Activated T-cell treated with anti-CD3 and anti-CD28 coated beads for 24 hours (primary cell): ENCODE data around the gene PADI2.

Experiments used
- DNase-seq: peaks from one replicate; pipeline ENCODE4 v3.0.0-alpha.2; 2020; ENCODE audit warnings: low read depth

PADI2 gene

DNA sequence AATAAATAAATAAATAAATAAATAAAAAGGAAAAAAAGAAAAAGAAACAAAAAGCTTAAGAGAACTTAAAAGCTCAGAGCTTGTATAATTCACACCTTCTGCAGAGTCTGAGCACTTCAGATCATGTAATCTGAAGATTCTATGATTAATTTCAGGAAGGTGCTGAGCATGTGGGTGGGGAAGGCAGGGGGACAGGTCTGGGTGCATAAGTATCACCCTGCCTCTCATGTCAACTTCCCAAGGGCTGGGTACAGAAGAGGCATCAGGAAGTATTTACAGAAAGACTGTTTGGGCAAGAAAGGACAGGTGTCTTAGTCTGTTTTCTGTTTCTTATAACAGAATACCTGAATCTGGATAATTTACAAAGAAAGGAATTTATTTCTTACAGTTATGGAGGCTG lies 20.4 kb upstream of the PADI2 start:
- DNase-seq = no peak

DNA sequence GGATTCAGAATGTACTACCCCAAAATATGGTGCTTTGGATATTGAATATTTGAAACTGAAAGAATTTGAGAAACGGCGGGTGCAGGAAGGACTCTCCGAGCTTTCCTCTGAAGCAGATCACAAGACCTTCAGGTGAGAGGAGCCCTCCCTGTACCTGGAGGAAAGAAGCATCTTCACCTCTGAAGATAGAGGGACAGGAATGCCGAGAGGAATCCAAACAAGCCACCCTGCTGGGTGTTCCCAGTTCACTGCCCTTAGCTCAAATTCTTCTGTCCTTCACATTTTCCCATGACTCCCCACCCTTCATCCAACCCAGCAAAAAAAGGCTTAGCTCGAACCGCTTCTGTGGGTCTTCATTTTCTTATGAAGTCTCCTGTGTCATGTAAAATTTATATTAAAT lies 18.2 kb upstream of the PADI2 start:
- DNase-seq = no peak

DNA sequence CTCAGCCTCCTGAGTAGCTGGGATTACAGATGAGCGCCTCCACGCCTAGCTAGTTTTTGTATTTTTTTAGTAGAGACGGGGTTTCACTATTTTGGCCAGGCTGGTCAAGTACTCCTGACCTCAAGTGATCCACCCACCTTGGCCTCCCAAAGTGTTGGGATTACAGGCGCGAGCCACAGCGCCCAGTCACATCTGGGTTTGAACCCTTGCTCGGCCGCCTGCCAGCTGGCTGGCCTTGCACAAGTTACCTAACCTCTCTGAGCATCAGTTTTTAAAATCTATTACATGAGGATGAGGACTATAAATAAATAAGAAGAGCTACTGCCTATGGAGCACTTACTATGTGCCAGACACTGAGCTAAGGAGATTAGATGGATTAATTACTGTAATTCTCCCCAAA lies 17.7 kb upstream of the PADI2 start:
- DNase-seq = no peak

DNA sequence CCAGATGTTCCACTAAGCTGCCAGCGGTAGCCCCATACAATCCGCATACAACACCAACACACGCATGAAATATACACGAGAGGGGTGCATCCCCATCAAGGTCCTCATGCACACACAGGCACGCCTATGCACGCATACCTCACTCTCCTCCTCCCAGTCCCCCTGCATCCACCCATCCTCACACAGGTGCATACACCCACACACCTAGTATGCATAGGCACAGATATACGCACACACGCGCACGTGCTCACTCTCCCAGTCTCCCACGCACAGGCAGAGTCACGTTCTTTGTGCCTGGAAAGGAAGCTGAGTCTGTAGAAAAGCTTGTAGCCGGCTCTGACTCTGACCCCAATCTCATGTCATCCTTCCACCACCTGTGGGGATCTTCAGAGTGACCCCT lies 16.9 kb upstream of the PADI2 start:
- DNase-seq = no peak

DNA sequence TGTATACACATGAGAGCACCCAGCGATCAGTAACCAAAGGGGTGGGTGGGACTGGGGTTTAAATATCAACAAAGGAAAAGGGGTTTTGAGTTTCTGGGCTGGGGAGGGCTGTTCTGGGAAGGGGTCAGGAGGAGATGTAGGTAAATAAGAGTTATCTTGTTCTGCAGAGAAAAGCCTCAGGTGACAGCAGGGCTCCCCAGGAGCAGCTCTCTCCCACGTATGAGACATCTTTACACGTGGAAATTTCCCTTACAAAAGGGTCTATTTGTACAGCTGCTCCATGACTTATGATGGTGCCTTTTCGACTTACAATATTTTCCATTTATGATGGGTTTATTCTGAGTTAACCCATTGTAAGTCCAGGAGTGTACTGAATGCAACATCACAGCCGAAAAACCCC lies 16.3 kb upstream of the PADI2 start:
- no peak for DNase-seq

DNA sequence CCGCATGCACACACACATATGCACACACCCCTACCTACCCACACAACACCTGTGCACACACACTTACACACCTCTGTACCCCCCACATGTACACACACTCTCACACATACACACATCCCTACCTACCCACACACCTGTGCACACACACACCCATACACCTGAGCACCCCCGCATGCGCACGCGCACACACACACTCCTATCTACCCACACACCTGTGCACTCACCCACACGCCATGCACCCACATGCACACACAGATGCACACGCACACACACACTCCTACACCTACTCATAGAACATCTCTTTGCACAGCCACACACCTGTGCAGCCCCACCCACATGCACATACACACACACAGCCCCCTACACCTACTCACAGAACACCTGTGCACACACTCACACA lies 15.5 kb upstream of the PADI2 start:
- no peak for DNase-seq

DNA sequence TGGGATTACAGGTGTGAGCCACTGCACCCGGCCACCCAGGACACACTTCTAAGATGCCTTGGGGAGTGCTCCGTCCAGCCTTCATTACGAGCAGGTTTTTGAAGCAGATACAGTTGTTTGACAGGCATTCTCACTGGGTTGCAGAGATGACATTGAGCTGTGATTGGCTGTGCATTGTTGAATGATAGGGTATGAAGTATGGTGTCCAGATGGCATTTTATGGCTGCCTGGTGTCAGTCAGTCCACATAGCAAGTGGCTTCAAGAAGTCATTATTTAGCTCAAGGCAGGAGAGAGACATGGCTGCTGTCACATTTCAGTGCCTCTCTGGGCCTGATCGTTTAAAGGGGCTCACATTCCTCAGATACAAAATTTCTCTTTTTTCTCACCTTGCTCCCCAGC lies 14.8 kb upstream of the PADI2 start:
- DNase-seq = no peak

DNA sequence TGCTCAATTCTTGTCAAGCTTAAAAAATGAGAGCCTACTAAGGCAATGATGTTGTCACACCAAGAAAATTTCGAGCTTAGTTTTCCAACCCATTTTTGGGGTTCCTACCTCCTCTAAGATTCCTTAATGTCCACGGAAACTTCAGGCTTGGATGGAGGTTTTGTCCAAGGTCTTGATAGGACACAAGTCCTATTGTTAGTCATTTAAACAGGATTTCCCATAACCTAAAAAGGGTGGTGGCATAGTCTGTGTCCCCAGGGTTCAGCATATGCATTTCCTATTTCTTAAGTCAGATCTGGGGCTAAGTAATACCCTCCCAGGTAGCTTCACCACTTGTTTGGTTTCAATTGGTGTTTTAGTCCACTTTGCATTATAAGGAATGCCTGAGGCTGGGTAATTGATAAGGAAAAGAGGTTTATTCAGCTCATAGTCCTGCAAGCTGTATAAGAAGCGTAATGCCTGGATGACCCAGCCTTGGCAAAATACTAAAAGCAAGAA lies 10.9 kb upstream of the PADI2 start:
- DNase-seq = no peak

DNA sequence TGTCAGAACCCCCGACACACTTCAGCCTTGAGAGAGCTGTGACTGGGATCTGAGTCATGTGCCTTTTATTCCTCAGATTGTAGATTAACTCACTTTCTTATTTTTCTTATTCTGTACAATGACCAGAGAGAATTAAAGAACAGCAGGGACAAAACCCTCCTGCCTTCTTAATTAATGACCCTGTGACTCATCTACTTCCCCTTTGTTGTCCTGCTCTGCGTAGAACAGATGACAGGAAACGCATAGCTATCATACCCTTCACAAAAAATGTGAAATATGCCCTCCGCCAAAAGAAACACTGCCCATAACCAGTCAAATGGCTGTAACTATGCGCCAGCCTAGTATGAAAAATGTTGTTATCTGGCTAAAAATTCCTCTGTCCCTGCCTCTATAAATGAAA lies 9.1 kb upstream of the PADI2 start:
- DNase-seq = no peak

DNA sequence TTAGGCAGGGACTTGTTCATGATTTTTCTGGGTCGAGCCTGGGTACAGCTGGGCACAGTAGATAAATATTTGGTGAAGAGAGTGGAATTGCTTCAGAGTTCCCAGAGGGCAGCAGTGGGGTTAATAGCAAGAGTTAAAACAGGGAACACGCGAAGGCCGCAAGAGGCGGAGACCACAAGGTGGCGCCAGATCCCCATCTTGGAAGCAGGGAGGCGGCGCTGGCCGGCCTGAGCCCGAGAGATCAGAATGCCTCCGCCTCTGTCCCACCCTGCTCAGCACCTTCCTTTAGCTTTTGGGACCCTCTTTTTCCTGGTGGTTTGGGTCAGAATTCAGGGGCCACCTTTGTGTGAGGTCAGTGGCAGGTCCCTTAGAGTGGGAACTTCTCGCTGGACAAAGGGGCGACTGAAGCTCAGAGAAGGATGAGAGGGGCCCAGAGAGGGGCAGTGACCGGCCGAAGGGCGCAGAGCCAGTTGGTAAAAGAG lies 6.5 kb upstream of the PADI2 start:
- DNase-seq = peak; percentile 71

DNA sequence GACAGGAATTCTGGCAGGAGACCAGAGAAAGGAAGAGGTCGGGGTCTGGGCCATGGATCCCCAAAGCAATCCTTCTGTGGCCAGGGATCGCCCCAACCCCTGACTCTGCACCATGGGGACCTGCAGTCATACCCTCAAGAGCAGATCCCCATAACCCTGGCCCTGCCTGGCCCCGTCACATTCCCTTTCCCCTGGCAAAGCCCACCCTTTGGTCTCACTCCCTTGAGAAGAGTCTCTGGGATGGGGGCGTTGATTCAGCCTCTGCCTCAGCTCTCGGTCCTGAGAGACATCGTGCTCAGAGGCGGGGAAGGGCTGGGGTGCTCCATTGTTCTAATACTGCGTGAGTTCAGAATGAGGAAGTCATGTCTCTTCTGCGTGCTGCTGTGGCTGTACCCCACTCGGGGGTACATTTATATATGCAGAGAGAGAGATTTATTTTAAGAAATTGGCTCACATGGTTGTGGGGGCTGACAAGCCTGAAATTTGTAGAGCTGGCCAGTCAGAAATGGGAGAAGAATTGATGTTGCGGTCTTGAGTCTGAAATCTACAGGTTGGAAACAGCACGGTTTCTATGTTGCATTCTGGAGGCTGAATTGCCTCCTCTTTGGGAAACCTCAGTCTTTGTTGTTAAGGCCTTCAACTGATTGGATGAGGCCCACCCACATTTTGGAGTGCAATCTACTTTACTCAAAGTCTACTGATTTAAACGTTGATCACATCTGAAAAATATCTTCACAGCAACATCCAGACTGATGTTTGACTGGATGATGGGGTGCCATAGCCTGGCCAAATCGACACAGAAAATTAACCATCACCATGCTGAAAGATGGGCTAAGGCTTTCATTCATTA lies 4.2 kb upstream of the PADI2 start:
- DNase-seq = no peak

DNA sequence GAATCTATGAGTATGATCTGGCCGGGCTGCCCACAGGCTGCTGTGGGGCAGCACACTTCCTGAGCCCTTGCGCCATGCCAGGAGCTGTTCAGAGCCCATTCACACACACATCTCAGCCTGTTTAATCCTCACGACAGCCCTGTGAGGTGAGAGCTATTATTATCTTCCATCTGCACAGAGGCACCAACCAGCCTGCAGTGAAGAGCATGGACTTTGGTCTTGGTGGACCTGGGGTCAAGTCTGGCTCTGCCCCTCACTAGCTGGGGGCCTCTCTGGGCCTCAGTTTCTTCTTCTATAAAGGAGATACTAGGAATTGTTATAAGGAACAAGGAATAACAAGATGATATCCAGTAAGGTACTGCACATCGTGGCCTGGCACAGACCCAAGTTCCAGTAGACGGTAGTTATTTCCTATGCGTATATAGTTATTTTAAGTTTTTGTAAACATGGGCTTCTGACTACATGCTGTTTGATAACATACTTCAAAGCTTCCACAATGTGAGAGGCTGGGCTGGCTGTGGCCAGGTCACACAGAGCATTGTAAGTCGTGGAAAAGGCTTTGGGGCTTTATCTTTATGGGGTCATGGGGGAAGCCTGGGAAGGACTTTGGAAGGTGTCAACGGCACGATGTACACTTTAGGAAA lies 3.4 kb upstream of the PADI2 start:
- DNase-seq = no peak

DNA sequence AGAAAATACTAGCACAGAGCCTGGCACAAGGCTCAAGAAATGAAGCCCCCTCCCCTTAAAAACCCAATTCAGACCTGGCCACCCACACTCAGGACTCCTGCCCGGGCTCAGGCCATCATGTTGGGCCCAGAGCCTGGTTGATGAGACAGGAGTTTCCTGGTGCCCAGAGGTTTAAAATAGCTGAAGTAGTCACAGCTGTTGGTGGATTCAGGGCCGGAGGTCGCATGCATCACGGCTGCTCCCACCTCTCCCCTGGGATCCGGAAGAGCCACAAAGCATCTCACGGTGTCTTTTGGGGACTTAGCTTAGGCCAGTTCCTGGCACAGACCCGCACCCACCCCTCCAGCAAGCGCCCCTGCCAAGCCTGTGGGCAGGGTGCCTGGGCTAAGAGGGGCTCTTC lies 2.6 kb upstream of the PADI2 start:
- no peak for DNase-seq

DNA sequence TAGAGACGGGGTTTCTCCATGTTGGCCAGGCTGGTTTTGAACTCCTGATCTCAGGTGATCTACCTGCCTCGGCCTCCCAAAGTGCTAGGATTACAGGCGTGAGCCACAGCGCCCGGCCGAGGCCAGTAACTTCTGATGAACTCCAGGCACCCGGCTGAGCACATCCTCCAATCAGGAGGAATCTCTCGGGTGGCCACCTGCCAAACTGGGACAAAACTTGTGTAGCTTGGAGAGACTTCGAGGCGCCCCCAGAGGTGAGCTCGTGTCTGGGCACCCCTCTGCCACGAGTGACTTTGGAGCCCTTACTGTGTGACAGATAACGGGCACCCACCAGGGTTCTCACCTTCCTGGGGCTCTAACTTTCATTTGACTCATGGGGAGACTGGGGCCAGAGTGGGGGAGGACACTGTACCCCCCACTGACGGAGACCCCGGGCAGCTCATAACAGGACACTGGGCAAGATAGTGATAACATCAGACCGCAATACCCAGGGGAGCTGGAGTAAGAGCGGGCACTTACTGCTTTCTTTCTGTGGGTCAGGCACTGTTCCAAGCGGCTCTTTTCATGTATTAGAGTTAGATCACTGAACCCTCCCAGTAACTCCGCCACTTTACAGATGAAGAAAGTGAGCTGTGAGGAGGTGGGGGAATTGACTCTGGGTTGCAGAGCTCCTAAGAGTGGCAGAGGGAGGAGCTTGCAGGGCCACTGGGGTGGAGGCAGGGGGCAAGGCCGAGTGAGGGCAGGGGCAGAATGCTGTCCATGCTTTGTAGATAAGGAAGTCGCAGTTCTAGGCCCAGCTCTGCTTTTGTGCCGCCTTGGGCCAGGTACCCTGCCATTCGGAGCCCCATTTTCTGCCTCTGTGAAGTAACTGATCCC lies 1.9 kb upstream of the PADI2 start:
- no peak for DNase-seq

DNA sequence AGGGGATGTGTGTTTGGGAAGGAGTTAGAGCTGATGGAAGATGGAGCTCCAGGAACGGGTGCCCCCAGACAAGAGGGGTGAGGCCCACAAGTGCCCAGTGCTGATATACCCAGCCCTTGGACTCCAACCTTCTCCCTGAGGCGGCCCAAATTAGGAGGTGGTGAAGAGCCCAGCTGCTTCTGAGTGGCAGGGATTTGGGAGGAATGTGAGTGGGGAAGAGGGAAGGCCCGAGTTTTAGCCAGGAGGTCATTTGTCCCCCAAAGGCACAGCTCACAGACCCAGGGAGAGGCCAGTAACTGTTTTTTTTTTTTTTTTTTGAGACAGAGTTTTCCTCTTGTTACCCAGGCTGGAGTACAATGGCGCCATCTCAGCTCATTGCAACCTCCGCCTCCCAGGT lies 1.2 kb upstream of the PADI2 start:
- no peak for DNase-seq

DNA sequence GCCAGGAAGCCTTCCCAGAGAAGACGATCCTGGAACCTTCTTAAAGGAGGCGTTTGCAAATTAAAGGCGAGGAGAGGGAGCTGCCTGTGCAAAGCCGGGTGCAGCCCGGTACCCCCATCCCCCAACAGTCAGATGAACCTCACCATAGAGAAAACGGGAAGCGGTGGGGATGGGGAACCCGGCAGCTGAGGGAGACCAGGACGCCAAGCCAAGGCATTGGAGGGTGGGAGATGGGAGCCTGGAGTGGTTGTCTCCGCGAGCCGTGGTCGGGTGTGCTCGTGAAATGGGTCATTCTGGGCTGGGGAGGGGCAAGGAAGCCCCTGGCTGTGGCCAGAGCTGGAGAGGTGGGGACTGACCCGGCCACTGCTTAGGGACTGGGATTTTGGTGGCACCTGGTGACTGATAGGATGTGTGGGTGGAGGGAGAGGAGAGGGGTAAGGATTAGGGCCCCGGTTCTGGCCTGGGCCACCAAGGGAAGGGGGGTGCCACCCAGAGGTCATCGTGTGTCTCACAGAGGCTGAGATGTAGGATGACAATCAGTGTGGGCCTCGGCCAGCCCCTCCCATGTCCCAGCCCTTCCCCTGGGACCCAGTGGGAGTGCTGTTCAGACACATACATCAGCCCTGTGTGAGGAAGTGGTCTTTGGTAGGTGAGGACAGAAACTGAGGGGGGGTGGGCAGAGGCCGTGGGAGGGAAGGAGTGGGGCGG lies 676 bp upstream of the PADI2 start:
- DNase-seq = no peak

DNA sequence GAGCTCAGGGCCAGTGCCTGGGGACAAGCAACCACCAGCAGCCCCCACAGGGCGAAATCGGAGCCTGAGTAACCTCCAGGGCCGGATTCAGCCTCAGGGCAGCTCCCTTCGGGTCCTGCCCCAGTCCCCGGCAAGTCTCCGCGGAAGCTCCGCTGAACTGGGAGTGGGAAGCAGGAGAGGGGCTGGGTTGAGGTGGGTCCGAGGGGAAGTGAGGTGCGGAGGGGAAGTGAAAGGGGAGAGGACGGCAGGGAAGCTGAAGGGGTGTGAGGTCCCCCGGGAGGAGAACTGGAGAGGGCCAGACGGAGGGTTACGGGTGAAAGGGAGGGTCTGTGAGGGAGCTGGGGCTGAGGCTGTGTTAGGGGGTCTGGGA lies 560 bp downstream of the PADI2 start:
- no peak for DNase-seq

DNA sequence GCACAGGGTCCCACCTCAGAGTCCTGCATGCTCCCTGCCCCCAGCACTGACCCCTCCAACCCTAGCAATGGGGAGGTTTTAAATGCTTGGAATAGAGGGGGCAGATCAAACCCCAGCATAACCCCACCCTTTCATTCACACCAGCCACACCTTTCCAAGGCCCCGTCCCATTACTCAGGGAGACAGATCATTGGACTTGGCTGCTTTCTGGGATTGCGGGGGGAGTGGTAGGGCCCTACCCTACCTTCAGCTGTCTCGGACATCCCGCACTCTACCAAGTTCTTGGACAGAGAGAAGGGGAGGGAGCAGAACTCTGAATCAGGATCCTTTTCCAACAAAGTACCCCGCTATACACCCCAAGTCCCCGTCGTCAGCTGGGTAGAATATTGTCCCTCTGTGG lies 983 bp downstream of the PADI2 start:
- no peak for DNase-seq

DNA sequence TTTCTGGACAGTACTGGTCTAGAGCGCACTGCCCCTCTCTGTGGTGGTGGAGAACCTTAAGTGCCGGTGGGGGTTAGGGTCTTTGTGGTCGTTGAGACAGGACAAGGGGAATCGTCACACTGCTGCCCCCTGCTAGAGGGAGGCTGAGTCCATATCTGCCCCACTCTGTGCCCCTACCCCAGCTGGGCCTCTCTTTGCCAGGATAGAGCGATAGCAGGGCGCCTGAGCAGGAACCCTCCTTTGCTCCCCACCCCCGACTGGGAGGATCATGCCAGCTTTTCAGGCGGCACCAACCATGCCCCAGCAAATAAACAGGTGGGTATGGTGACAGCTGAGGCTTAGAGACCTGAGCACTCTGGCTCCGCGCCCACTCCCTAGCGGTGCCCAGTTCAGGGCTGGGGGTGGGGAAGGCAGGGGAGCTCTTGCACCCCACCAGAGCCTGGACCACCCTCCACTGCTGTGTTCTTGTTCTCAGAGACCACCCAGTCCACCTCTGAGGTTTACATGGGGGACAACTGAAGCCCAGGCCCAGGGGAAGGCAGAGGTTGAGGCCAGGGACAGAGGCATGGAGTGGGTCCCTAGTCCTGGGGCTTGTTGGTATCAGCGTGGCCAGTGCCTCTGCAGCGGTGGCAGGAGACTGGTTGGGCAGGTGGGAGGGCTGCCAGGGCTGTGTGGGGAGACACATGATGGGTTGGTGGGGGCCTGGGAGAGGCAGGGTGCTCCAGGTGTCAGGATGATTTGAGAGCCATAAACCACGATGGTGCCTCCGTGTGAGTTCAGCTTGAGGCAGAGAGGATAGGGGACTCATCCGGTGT lies 1.6 kb downstream of the PADI2 start:
- DNase-seq = no peak

DNA sequence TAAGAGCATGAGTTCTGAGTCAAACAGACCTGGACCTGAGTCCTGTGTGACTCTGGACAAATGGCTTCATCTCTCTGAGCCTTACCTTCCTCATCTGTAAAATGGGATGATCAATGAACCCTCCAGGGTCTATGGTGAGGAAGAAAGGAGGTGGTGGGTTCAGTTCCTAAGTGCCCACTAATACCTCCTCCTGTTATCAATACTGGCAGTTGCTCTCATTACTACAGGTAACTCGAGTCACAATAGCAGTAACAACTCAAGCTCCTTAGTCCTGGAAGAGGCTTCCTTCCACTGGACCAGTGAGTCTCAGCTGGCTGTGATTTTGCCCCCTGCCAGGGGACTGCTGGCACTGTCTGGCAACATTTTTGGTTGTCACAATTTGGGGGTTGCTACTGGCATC lies 2.6 kb downstream of the PADI2 start:
- DNase-seq = no peak

DNA sequence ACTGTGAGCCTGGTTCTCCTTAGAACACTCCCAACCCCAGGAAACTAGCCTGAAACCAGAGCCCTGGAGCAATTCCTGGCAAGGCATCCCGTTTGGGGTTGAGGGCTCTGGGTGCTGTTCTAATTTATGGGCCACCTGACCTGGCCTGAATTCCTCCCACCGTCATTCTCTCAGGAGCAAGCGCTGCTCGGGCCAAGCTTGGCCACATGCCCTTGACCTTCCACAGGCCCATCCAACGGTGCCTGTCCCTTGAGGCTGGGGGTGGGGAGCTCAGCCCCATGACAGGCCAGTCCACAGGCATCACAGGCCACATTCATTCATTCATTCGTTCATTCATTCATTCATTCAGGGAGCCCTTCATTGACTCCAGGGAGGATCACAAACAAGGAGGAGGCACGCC lies 5.3 kb downstream of the PADI2 start:
- DNase-seq = no peak
